Mesendoderm (in vitro differentiated cells): Measurements from ENCODE around the gene SLC22A16.

Experiments
- DNase-seq: peaks from one replicate; pipeline ENCODE4 v3.0.0; 2013
- H2AK5ac ChIP-seq: 2 replicates; pipeline ENCODE4 v1.6.1; 2013; ENCODE audit warnings: low read length, inconsistent platforms
- H2BK120ac ChIP-seq: 2 replicates; pipeline ENCODE4 v1.6.1; 2013; ENCODE audit warnings: low read depth, mild to moderate bottlenecking, low read length, moderate library complexity, mixed read lengths
- H2BK15ac ChIP-seq: replicated peaks from 2 replicates; pipeline ENCODE4 v1.6.1; 2013; ENCODE audit warnings: low read depth, mild to moderate bottlenecking, moderate library complexity
- H2BK5ac ChIP-seq: 2 replicates; pipeline ENCODE4 v1.6.1; 2013; ENCODE audit warnings: low read length, inconsistent platforms
- H3K18ac ChIP-seq: 2 replicates; pipeline ENCODE4 v1.6.1; 2013; ENCODE audit warnings: mild to moderate bottlenecking, low read length, mixed read lengths
- H3K23ac ChIP-seq: one replicate; pipeline ENCODE4 v1.6.1; 2013; ENCODE audit warnings: low read length
- H3K27ac ChIP-seq: 2 replicates; pipeline ENCODE4 v1.5.1; 2013; ENCODE audit warnings: low read depth, mild to moderate bottlenecking, inconsistent platforms, low read length, moderate library complexity
- H3K27me3 ChIP-seq: 2 replicates; pipeline ENCODE4 v1.6.1; 2013; ENCODE audit warnings: low read length, control low read depth, mild to moderate bottlenecking, inconsistent platforms; ENCODE audit not compliant: insufficient read depth, poor library complexity
- H3K36me3 ChIP-seq: 2 replicates; pipeline ENCODE4 v1.6.1; 2013; ENCODE audit warnings: low read length, inconsistent platforms; ENCODE audit not compliant: control insufficient read depth, insufficient read depth
- H3K4ac ChIP-seq: one replicate; pipeline ENCODE4 v1.6.1; 2013; ENCODE audit warnings: low read depth, mild to moderate bottlenecking, low read length, moderate library complexity
- H3K4me1 ChIP-seq: 2 replicates; pipeline ENCODE4 v1.6.1; 2013; ENCODE audit warnings: low read depth, low read length, inconsistent platforms; ENCODE audit not compliant: control insufficient read depth
- H3K4me2 ChIP-seq: 2 replicates; pipeline ENCODE4 v1.6.1; 2013; ENCODE audit warnings: low read length
- H3K4me3 ChIP-seq: 2 replicates; pipeline ENCODE4 v1.5.1; 2013; ENCODE audit warnings: mild to moderate bottlenecking, low read length
- H3K56ac ChIP-seq: one replicate; pipeline ENCODE4 v1.6.1; 2013; ENCODE audit warnings: low read length
- H3K79me1 ChIP-seq: 2 replicates; pipeline ENCODE4 v1.6.1; 2013; ENCODE audit warnings: low read length, inconsistent platforms
- H3K79me2 ChIP-seq: 2 replicates; pipeline ENCODE4 v1.6.1; 2013; ENCODE audit warnings: mild to moderate bottlenecking, low read length; ENCODE audit not compliant: control insufficient read depth, insufficient read depth
- H3K9ac ChIP-seq: 2 replicates; pipeline ENCODE4 v1.6.1; 2013; ENCODE audit warnings: low read length, inconsistent platforms
- H4K5ac ChIP-seq: one replicate; pipeline ENCODE4 v1.6.1; 2013; ENCODE audit warnings: low read length
- H4K8ac ChIP-seq: one replicate; pipeline ENCODE4 v1.6.1; 2013; ENCODE audit warnings: low read depth, mild to moderate bottlenecking, control low read depth, low read length, moderate library complexity
- WGBS: extraction: QIAGEN DNeasy Blood & Tissue Kit; methylation state at CpG from one replicate; pipeline ENCODE4 v1.1.7; 2013; ENCODE audit warnings: low lambda C conversion rate, missing lambda C conversion rate; ENCODE audit not compliant: insufficient coverage; ENCODE audit errors: extremely low coverage; 5-methylcytosine and 5-hydroxymethylcytosine counted together

The SLC22A16 gene

DNA sequence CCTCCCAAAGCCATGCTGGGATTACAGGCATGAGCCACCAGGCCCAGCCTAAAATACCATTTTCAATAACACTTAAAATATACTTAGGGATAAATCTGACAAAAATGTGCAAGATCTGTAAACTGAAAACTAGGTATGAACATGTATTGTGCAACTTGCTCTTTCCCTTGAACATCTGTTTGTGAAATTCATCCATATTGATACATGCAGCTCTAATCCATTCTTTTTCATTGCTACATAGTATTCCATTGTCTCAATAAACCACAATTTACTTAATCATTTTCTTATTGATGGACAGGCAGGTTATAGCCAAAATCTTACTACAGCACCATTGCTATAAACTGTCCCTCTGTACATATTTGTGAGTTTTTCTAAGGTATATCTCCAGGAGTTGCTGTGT is 4.7 kb upstream of the SLC22A16 start:
- no peaks in the 10 kb centered on the region for H3K27me3 ChIP-seq
- no peak overlapping the region for H2BK15ac ChIP-seq
- H3K9ac ChIP-seq: no peak overlapping the region
- no peak overlapping the region for H3K4me3 ChIP-seq
- H3K36me3 ChIP-seq: no peaks in the 10 kb centered on the region
- H3K56ac ChIP-seq: no peak overlapping the region
- H2BK120ac ChIP-seq: no peak overlapping the region
- H4K5ac ChIP-seq: no peak overlapping the region
- no peak for DNase-seq
- H3K27ac ChIP-seq: no peak overlapping the region
- H3K79me2 ChIP-seq: no peaks in the 10 kb centered on the region
- no peak overlapping the region for H3K4me2 ChIP-seq
- H2BK5ac ChIP-seq: no peak overlapping the region
- no peaks in the 10 kb centered on the region for H3K79me1 ChIP-seq
- H3K23ac ChIP-seq: no peak overlapping the region
- no peaks in the 10 kb centered on the region for H3K4me1 ChIP-seq
- no peak overlapping the region for H2AK5ac ChIP-seq
- no peak overlapping the region for H4K8ac ChIP-seq
- H3K18ac ChIP-seq: no peak overlapping the region
- no peak overlapping the region for H3K4ac ChIP-seq

DNA sequence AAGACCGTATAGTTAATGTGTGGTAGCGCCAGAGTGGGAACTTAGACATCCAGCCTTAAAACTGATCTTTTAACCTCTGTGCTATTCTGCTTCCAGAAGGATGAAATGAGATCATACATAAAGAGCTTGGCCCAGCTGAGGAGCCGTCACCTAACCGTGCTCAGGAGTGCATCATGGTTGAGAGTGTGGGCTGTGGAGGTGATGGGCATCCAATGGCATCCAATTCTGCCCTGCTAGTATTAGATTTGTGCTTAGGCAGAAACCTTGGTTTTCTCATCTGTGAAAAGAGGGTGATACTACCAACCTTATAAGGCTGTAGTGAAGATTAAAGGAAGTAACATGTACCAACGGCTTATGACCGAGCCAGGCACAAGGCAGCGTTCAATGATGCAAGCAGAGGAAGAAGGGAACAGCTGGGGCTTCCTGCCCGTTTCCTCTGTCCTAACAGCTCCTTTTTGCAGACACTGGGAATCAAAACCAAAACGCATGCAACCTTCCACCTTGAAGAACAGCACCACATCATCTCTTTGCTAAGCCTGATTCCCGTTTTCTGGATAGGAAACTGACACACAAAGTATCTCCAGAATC is 1.3 kb downstream of the SLC22A16 start:
- Histone ChIP-seq H3K18ac (no peak overlapping the region), H2BK5ac (no peak overlapping the region), H3K4me3 (no peak overlapping the region), H3K56ac (no peak overlapping the region), H4K8ac (no peak overlapping the region), H4K5ac (no peak overlapping the region), H3K27me3 (no peaks in the 10 kb centered on the region), H3K23ac (no peak overlapping the region), H3K27ac (no peak overlapping the region), H2AK5ac (no peak overlapping the region), H2BK15ac (no peak overlapping the region), H3K9ac (no peak overlapping the region), H3K4me1 (no peaks in the 10 kb centered on the region), H2BK120ac (no peak overlapping the region), H3K79me1 (no peaks in the 10 kb centered on the region), H3K4me2 (no peak overlapping the region), H3K36me3 (no peaks in the 10 kb centered on the region), H3K4ac (no peak overlapping the region), H3K79me2 (no peaks in the 10 kb centered on the region)
- no peak for DNase-seq
- no CpG with 5 or more reads among the region's 10 CpGs for WGBS

DNA sequence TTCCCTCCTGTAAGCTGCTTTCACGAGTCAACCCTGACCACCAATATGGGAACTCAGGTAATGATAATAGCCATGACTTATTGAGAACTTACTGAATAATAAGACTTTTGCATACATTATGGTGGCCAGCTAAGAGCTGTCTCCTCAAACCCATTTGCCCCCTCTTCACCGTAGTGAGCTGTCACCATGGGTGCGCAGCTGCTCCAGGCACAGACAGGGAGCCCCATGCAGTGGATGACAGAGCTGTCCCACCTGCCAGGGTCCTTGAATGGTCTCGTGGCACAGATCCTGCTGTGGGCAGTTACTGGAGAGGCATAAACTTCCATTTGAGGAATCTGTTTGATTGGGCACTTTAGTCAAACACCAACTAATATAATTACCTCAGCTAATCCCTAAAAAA is 1.9 kb downstream of the SLC22A16 start:
- no peak overlapping the region for H4K8ac ChIP-seq
- H3K18ac ChIP-seq: no peak overlapping the region
- H3K9ac ChIP-seq: no peak overlapping the region
- no peak for DNase-seq
- WGBS: no CpG with 5 or more reads among the region's 4 CpGs
- no peak overlapping the region for H2BK120ac ChIP-seq
- H4K5ac ChIP-seq: no peak overlapping the region
- H3K79me2 ChIP-seq: no peaks in the 10 kb centered on the region
- no peaks in the 10 kb centered on the region for H3K36me3 ChIP-seq
- H3K4me1 ChIP-seq: no peaks in the 10 kb centered on the region
- no peak overlapping the region for H2BK15ac ChIP-seq
- H3K23ac ChIP-seq: no peak overlapping the region
- no peaks in the 10 kb centered on the region for H3K27me3 ChIP-seq
- H3K4me3 ChIP-seq: no peak overlapping the region
- no peak overlapping the region for H2AK5ac ChIP-seq
- no peak overlapping the region for H2BK5ac ChIP-seq
- H3K79me1 ChIP-seq: no peaks in the 10 kb centered on the region
- H3K27ac ChIP-seq: no peak overlapping the region
- H3K4ac ChIP-seq: no peak overlapping the region
- no peak overlapping the region for H3K4me2 ChIP-seq
- H3K56ac ChIP-seq: no peak overlapping the region

DNA sequence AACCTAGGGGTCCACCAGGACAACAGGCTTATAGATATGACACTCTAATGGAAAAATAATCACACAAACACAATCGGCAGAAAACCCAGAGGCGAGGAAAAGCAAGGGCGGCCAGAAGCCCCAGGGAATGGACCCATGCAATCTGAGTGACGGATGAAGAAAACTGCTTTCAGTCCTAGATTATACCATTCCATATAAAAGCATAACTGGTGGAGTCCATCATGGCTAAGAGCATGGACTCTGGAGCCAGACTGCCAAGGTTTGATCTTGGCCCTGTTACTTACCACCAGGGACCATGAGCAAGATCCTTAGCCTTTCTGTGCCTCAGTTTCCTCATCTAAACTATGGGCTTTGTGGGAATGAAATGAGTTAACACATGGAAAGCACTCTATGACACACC is 3.7 kb downstream of the SLC22A16 start:
- no peaks in the 10 kb centered on the region for H3K27me3 ChIP-seq
- no peaks in the 10 kb centered on the region for H3K79me2 ChIP-seq
- no peak overlapping the region for H2BK15ac ChIP-seq
- H3K18ac ChIP-seq: no peak overlapping the region
- H3K9ac ChIP-seq: no peak overlapping the region
- H2BK120ac ChIP-seq: no peak overlapping the region
- no peak overlapping the region for H3K4ac ChIP-seq
- no peak overlapping the region for H2BK5ac ChIP-seq
- no CpG with 5 or more reads among the region's 4 CpGs for WGBS
- H3K4me3 ChIP-seq: no peak overlapping the region
- no peak overlapping the region for H4K8ac ChIP-seq
- no peak overlapping the region for H3K4me2 ChIP-seq
- no peak overlapping the region for H4K5ac ChIP-seq
- H2AK5ac ChIP-seq: no peak overlapping the region
- H3K27ac ChIP-seq: no peak overlapping the region
- H3K4me1 ChIP-seq: no peaks in the 10 kb centered on the region
- H3K36me3 ChIP-seq: no peaks in the 10 kb centered on the region
- H3K56ac ChIP-seq: no peak overlapping the region
- DNase-seq: no peak
- H3K79me1 ChIP-seq: no peaks in the 10 kb centered on the region
- H3K23ac ChIP-seq: no peak overlapping the region

DNA sequence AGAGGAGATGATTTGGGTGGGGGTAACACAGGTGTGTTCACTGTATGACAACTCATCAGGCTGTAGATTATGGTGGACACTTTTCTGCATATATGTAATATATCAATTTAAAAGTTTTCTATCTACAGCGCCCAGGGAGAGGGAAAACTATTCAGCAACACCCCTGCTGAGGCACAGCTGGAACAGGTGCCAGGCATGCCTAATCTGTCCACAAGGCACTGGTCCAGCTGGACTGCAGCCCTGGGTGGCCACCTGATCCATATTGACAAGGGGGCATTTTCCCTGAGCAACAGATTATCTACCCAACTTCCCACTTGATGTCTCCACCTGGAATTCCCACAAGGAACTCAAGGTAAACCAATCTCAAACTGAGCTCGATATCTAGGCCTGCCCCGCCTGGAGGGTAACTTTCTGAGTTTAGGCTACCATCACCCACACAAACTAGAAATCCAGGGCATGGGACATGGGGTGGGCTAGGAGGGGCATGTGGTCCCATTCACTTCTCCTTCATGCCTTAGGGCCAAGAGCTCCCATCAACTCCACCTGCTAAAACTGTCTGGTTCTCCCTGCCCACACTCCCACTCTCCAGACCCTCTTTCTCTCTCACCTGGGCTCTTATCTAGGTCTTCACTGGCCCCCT is 4.6 kb downstream of the SLC22A16 start:
- Histone ChIP-seq H3K9ac (no peak overlapping the region), H3K27ac (no peak overlapping the region), H2BK5ac (no peak overlapping the region), H3K23ac (no peak overlapping the region), H3K4me3 (no peak overlapping the region), H3K79me1 (no peaks in the 10 kb centered on the region), H3K18ac (no peak overlapping the region), H4K8ac (no peak overlapping the region), H2AK5ac (no peak overlapping the region), H3K36me3 (no peaks in the 10 kb centered on the region), H3K56ac (no peak overlapping the region), H3K4me1 (no peaks in the 10 kb centered on the region), H3K4ac (no peak overlapping the region), H2BK15ac (no peak overlapping the region), H4K5ac (no peak overlapping the region), H3K4me2 (no peak overlapping the region), H3K27me3 (no peaks in the 10 kb centered on the region), H2BK120ac (no peak overlapping the region), H3K79me2 (no peaks in the 10 kb centered on the region)
- WGBS: no CpG with 5 or more reads among the region's 3 CpGs
- no peak for DNase-seq

DNA sequence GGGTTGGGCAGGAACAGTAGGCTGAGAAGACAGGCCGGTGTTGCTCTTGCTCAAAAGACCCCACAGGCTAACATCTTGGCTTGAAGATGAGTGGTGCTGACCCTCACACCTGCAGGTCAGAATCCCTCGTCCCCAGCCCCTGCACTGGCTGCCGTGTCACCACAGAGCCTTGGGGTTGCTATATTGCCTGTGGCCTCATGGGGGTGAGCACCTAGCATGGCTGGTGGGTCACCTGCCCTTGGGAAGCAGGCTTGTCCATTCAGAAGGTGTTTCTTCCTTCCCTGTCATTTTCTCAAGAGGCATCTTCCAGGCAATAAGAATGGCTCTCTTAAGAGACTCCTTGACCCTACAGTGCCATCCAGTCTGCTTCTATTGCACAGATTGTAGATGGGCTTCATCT is 7.7 kb downstream of the SLC22A16 start:
- no peak overlapping the region for H3K9ac ChIP-seq
- no peak overlapping the region for H2BK120ac ChIP-seq
- H2AK5ac ChIP-seq: no peak overlapping the region
- no peak overlapping the region for H3K4me2 ChIP-seq
- no peak overlapping the region for H4K8ac ChIP-seq
- H3K4me1 ChIP-seq: no peaks in the 10 kb centered on the region
- no peaks in the 10 kb centered on the region for H3K79me1 ChIP-seq
- H2BK15ac ChIP-seq: no peak overlapping the region
- peak; percentile 10 for DNase-seq
- H3K27ac ChIP-seq: no peak overlapping the region
- H2BK5ac ChIP-seq: no peak overlapping the region
- no CpG with 5 or more reads among the region's 3 CpGs for WGBS
- no peaks in the 10 kb centered on the region for H3K36me3 ChIP-seq
- no peaks in the 10 kb centered on the region for H3K27me3 ChIP-seq
- H3K23ac ChIP-seq: no peak overlapping the region
- no peak overlapping the region for H3K56ac ChIP-seq
- no peak overlapping the region for H3K4ac ChIP-seq
- H3K79me2 ChIP-seq: no peaks in the 10 kb centered on the region
- H3K4me3 ChIP-seq: no peak overlapping the region
- no peak overlapping the region for H4K5ac ChIP-seq
- H3K18ac ChIP-seq: no peak overlapping the region
